Stimulated activated CD4-positive, alpha-beta T cell treated with anti-CD3 and anti-CD28 coated beads, Interleukin-1b, Interleukin-23, amount 100 ng/mL, for 48 hours (primary cell): ENCODE measurements around the gene GAB2.

ENCODE experiments used
- DNase-seq: peaks from one replicate; pipeline ENCODE4 v3.0.0-alpha.2; 2020

GAB2 gene

GRCh38 chr11:78216021-78216420, 201.6 kb downstream of the GAB2 start:
- no peak for DNase-seq

- DNase-seq = no peak
These were observed 203.1 kb downstream of the GAB2 start for GRCh38 chr11:78214331-78215194.

- DNase-seq = no peak
These were observed 203.9 kb downstream of the GAB2 start for GRCh38 chr11:78213526-78214330.

GRCh38 chr11:78212586-78213371, 204.8 kb downstream of the GAB2 start:
- no peak for DNase-seq

- no peak for DNase-seq
These were observed 206.1 kb downstream of the GAB2 start for GRCh38 chr11:78211565-78211964.

- no peak for DNase-seq
These were observed 207.5 kb downstream of the GAB2 start for GRCh38 chr11:78210000-78210608.

GRCh38 chr11:78209478-78209877, 208.1 kb downstream of the GAB2 start:
- no peak for DNase-seq

GRCh38 chr11:78208257-78209165, 209.1 kb downstream of the GAB2 start:
- DNase-seq = no peak

- DNase-seq = no peak
These were observed 209.9 kb downstream of the GAB2 start for GRCh38 chr11:78207532-78208256.

- no peak for DNase-seq
These were observed 211.9 kb downstream of the GAB2 start for GRCh38 chr11:78205691-78206090.

- no peak for DNase-seq
These were observed 212.4 kb downstream of the GAB2 start for GRCh38 chr11:78205256-78205655.

GRCh38 chr11:78203184-78203583, 214.4 kb downstream of the GAB2 start:
- DNase-seq = no peak

- peak; percentile 34 for DNase-seq
These were observed 214.9 kb downstream of the GAB2 start for GRCh38 chr11:78202733-78203167.

- DNase-seq = no peak
These were observed 216.4 kb downstream of the GAB2 start for GRCh38 chr11:78201096-78201818.

- no peak for DNase-seq
These were observed 217.1 kb downstream of the GAB2 start for GRCh38 chr11:78200553-78200952.

GRCh38 chr11:78200061-78200460, 217.6 kb downstream of the GAB2 start:
- no peak for DNase-seq

- no peak for DNase-seq
These were observed 218.0 kb downstream of the GAB2 start for GRCh38 chr11:78199653-78200015.

- no peak for DNase-seq
These were observed 218.5 kb downstream of the GAB2 start for GRCh38 chr11:78199015-78199652.

- no peak for DNase-seq
These were observed 219.8 kb downstream of the GAB2 start for GRCh38 chr11:78197816-78198215.

GRCh38 chr11:78196661-78197091, 220.9 kb downstream of the GAB2 start:
- DNase-seq = no peak
